ENCODE data around the gene FN1. TPM values are rescaled to one million over a fixed set of nuclear protein-coding genes. Genes with fewer than 3 reads are reported as not detected.

The FN1 gene
- total RNA-seq, 1 experiment from 2014 or later: 3,000 TPM

GRCh38 chr2:215384710-215385109, 51.2 kb downstream of the FN1 start:
- DNase-seq (ENCODE audit: low read depth): no peak

GRCh38 chr2:215383652-215384279, 52.1 kb downstream of the FN1 start:
- DNase-seq (ENCODE audit: low read depth): no peak

GRCh38 chr2:215382480-215382879, 53.4 kb downstream of the FN1 start:
- DNase-seq (ENCODE audit: low read depth): no peak

GRCh38 chr2:215382011-215382410, 53.9 kb downstream of the FN1 start:
- no peak for DNase-seq (ENCODE audit: low read depth)

- DNase-seq (ENCODE audit: low read depth): no peak
Measured at GRCh38 chr2:215380699-215381098, 55.2 kb downstream of the FN1 start.

- no peak for DNase-seq (ENCODE audit: low read depth)
Measured at GRCh38 chr2:215379948-215380347, 55.9 kb downstream of the FN1 start.

- no peak for DNase-seq (ENCODE audit: low read depth)
Measured at GRCh38 chr2:215379039-215379438, 56.8 kb downstream of the FN1 start.

GRCh38 chr2:215378045-215378444, 57.8 kb downstream of the FN1 start:
- no peak for DNase-seq (ENCODE audit: low read depth)

GRCh38 chr2:215377283-215377682, 58.6 kb downstream of the FN1 start:
- no peak for DNase-seq (ENCODE audit: low read depth)

- no peak for DNase-seq (ENCODE audit: low read depth)
Measured at GRCh38 chr2:215376103-215376780, 59.6 kb downstream of the FN1 start.

- no peak for DNase-seq (ENCODE audit: low read depth)
Measured at GRCh38 chr2:215375467-215375830, 60.4 kb downstream of the FN1 start.

- DNase-seq (ENCODE audit: low read depth): no peak
Measured at GRCh38 chr2:215374642-215375466, 61.0 kb downstream of the FN1 start.

GRCh38 chr2:215374002-215374401, 61.9 kb downstream of the FN1 start:
- DNase-seq (ENCODE audit: low read depth): no peak

GRCh38 chr2:215372968-215373649, 62.8 kb downstream of the FN1 start:
- no peak for DNase-seq (ENCODE audit: low read depth)

- no peak for DNase-seq (ENCODE audit: low read depth)
Measured at GRCh38 chr2:215371915-215372897, 63.7 kb downstream of the FN1 start.

GRCh38 chr2:215370112-215370965, 65.5 kb downstream of the FN1 start:
- no peak for DNase-seq (ENCODE audit: low read depth)

GRCh38 chr2:215369181-215369760, 66.6 kb downstream of the FN1 start:
- DNase-seq (ENCODE audit: low read depth): no peak

GRCh38 chr2:215368493-215368809, 67.4 kb downstream of the FN1 start:
- no peak for DNase-seq (ENCODE audit: low read depth)

- peak; percentile 89 for DNase-seq (ENCODE audit: low read depth)
Measured at GRCh38 chr2:215367662-215368492, 68.0 kb downstream of the FN1 start.
